Gastroesophageal sphincter (tissue), 4 donors: ENCODE data around the gene MT1M. TPM values are rescaled to one million over a fixed set of nuclear protein-coding genes. Genes with fewer than 3 reads are reported as not detected.
"Not testable (repeated sequence)": the region's sequence is repeated elsewhere in the genome, so short reads cannot be mapped to it uniquely, and the experiment has no call there.

Experiments used
- ATAC-seq: fragments of 150-250 bp; one replicate; pipeline ENCODE4 v1.9.1; 2016; ENCODE audit warnings: mild to moderate bottlenecking, moderate library complexity
- H3K27ac ChIP-seq, 4 donors: fragments of 200-600 bp; sonication (generic) in 3 of 4; 1 replicate in 3 of 4; 2 replicates in 1 of 4; pipeline ENCODE4 v1.5.1; 2016 to 2019
- H3K27me3 ChIP-seq: fragments of 200-600 bp; sonication (generic); one replicate; pipeline ENCODE4 v1.5.1; 2019
- H3K36me3 ChIP-seq, 2 donors: fragments of 200-600 bp; sonication (generic); one replicate each; pipeline ENCODE4 v1.5.1; 2019; ENCODE audit warnings: control low read depth in 1 of 2
- H3K4me1 ChIP-seq, 3 donors: fragments of 200-600 bp; sonication (generic); 1 replicate in 2 of 3; 2 replicates in 1 of 3; pipeline ENCODE4 v1.5.1; 2016 to 2019; ENCODE audit warnings: control low read depth in 2 of 3
- H3K4me3 ChIP-seq, 2 donors: fragments of 200-600 bp; sonication (generic); one replicate each; pipeline ENCODE4 v1.5.1; 2019; ENCODE audit warnings: mild to moderate bottlenecking in 1 of 2, moderate library complexity in 1 of 2
- H3K9me3 ChIP-seq, 3 donors: fragments of 200-600 bp; sonication (generic); one replicate each; pipeline ENCODE4 v1.5.1; 2017 to 2019; ENCODE audit warnings: control low read depth in 2 of 3
- EP300 ChIP-seq: sonication (generic); formaldehyde crosslinking; IDR thresholded peaks from one replicate; pipeline ENCODE4 v1.6.1; 2017; ENCODE audit warnings: antibody characterized with exemption, mild to moderate bottlenecking
- POLR2A ChIP-seq, 2 donors: fragments of 450-650 bp; IDR thresholded peaks; one replicate each; pipeline ENCODE4 v1.6.1; 2017; ENCODE audit warnings: antibody characterized with exemption in 2 of 2, mild to moderate bottlenecking in 2 of 2, moderate library complexity in 1 of 2
- POLR2AphosphoS5 ChIP-seq: sonication (generic); formaldehyde crosslinking; IDR thresholded peaks from one replicate; pipeline ENCODE4 v1.6.1; 2017; ENCODE audit warnings: antibody characterized with exemption
- WGBS, 2 donors: methylation state at CpG; one replicate each; pipeline ENCODE4 v1.1.5; 2018; ENCODE audit warnings: low coverage in 1 of 2; 5-methylcytosine and 5-hydroxymethylcytosine counted together
- total RNA-seq, 4 donors: library from RNA; depleted of rRNA; stranded (reverse); fragments of >200 nt; gene quantifications; one replicate each; pipeline ENCODE4 v1.1.0, GENCODE V29; 2016
- TF ChIP-seq, protein P1 (sequence below), 4 experiments: fragments of 200-600 bp in 2 of 4; fragments of 450-650 bp in 2 of 4; sonication (generic) in 1 of 4; IDR thresholded peaks; one replicate each; pipeline ENCODE4 v1.5.1; 2017 to 2019; ENCODE audit warnings: antibody characterized with exemption in 4 of 4, mild to moderate bottlenecking in 2 of 4, moderate library complexity in 2 of 4

Gene MT1M
- 10 to 100 TPM in 2 of 4 donors, 1 to 10 TPM in 2; 2.6 to 36.9 (median 6.9) TPM for total RNA-seq

GRCh38 chr16:56632156-56632847 is at the start of gene MT1M:
TSS of gene MT1M (plus strand) at chr16:56632659. CDS start at chr16:56632732, 73 bp downstream.
- Histone ChIP-seq H3K27me3 (peaks cover 48% of the 10 kb centered on the region), H3K4me1 (peaks cover 0 to 34% (median 8%) of the 10 kb centered on the region in 3 donors), H3K36me3 (no peaks in the 10 kb centered on the region), H3K9me3 (no peaks in the 10 kb centered on the region), H3K27ac (peak within 1 kb of the TSS in 3 of 4 donors; percentile 77 to 81 (median 79)), H3K4me3 (peak within 1 kb of the TSS; percentile 26 to 53)
- WGBS, 2 donors, result 8% methylated on average over 4 of the region's 61 CpGs; no CpG with 5 or more reads in 1 of the 2 donors
- TF ChIP-seq, protein P1, sequence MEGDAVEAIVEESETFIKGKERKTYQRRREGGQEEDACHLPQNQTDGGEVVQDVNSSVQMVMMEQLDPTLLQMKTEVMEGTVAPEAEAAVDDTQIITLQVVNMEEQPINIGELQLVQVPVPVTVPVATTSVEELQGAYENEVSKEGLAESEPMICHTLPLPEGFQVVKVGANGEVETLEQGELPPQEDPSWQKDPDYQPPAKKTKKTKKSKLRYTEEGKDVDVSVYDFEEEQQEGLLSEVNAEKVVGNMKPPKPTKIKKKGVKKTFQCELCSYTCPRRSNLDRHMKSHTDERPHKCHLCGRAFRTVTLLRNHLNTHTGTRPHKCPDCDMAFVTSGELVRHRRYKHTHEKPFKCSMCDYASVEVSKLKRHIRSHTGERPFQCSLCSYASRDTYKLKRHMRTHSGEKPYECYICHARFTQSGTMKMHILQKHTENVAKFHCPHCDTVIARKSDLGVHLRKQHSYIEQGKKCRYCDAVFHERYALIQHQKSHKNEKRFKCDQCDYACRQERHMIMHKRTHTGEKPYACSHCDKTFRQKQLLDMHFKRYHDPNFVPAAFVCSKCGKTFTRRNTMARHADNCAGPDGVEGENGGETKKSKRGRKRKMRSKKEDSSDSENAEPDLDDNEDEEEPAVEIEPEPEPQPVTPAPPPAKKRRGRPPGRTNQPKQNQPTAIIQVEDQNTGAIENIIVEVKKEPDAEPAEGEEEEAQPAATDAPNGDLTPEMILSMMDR (IDR thresholded peaks at IDR 0.05), result peak in 1 of 4 experiments; percentile 14
- TF ChIP-seq POLR2A (IDR thresholded peaks at IDR 0.05) (peak; percentile 43 to 68), POLR2AphosphoS5 (peak; percentile 84), EP300 (no peak)
- peak; percentile 82 for ATAC-seq

GRCh38 chr16:56582911-56583310 is 49.5 kb upstream of the MT1M start:
- ATAC-seq, H3K27ac ChIP-seq, H3K4me3 ChIP-seq, H3K36me3 ChIP-seq, H3K4me1 ChIP-seq, H3K9me3 ChIP-seq: not testable (repeated sequence)
- H3K27me3 ChIP-seq, result peaks cover 30% of the 10 kb centered on the region
- 100% methylated on average over 1 of the region's 2 CpGs for WGBS, 2 donors

GRCh38 chr16:56583351-56584168 is 48.9 kb upstream of the MT1M start:
- TF ChIP-seq, protein P1 (IDR thresholded peaks at IDR 0.05), result no peak
- TF ChIP-seq EP300 (no peak), POLR2AphosphoS5 (no peak), POLR2A (IDR thresholded peaks at IDR 0.05) (no peak)
- Histone ChIP-seq H3K27ac (no peak overlapping the region), H3K27me3 (peaks cover 37% of the 10 kb centered on the region), H3K9me3 (no peaks in the 10 kb centered on the region), H3K4me3 (no peak overlapping the region), H3K36me3 (no peaks in the 10 kb centered on the region), H3K4me1 (no peaks in the 10 kb centered on the region)
- ATAC-seq, result no peak
- 53 to 76% methylated on average over 6 to 11 of the region's 11 CpGs for WGBS, 2 donors

DNA sequence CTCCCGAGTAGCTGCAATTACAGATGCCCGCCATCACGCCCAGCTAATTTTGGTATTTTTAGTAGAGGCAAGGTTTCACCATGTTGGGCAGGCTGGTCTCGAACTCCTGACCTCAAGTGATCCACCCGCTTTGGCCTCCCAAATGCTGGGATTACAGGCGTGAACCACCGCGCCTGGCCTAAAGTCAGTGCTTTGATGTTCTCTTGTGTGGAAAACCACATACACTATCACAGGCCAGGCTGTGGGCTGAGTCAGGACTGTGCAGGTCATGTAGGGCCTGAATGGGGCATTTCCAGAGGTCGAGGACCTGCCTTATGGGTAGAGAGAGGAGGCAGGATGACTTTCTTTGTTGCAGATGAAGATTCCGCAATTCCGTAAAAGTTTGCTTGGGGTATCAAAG is 48.2 kb upstream of the MT1M start:
- no peaks in the 10 kb centered on the region for H3K9me3 ChIP-seq
- 72 to 100% methylated on average over 2 to 6 of the region's 11 CpGs for WGBS, 2 donors
- TF ChIP-seq POLR2AphosphoS5, result no peak

DNA sequence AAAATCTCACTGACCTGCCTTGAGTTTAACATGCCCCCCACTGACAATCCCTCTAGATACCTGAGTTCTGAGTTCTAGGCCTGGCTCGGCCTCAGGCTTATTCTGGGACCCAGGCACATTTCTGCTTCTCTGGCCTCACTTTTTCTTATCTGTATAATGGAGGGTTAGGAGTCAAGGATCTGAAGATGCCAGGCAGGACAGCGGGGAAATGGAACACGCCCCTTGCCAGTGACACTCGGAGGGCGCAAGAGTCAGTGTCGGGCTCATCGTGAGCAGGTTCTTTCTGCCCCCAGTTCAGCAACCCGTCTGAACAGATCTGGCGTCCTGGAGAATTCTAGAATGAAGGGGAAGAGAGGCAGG is 43.7 kb upstream of the MT1M start:
- 21 to 42% methylated on average over 2 to 5 of the region's 9 CpGs for WGBS, 2 donors
- Histone ChIP-seq H3K27ac (peak overlapping the region in 1 of 4 donors; percentile 14), H3K4me1 (peaks cover 0 to 14% (median 7%) of the 10 kb centered on the region in 3 donors), H3K36me3 (no peaks in the 10 kb centered on the region), H3K27me3 (peaks cover 61% of the 10 kb centered on the region), H3K4me3 (peak overlapping the region in 1 of 2 donors; percentile 52), H3K9me3 (no peaks in the 10 kb centered on the region)
- TF ChIP-seq POLR2AphosphoS5 (no peak), EP300 (no peak), POLR2A (IDR thresholded peaks at IDR 0.05) (no peak)
- TF ChIP-seq, protein P1 (IDR thresholded peaks at IDR 0.05), result no peak
- ATAC-seq, result no peak

More for the DNA sequence above, 48.2 kb upstream of the MT1M start:
- ATAC-seq, result no peak
- Histone ChIP-seq H3K27ac (no peak overlapping the region), H3K4me3 (no peak overlapping the region), H3K27me3 (peaks cover 44% of the 10 kb centered on the region), H3K4me1 (peaks cover 0 to 6% (median 3%) of the 10 kb centered on the region in 3 donors), H3K36me3 (no peaks in the 10 kb centered on the region)
